HG03521 (cell line): Measurements from ENCODE around the gene NAGLU.
"Not testable (repeated sequence)": the region's sequence is repeated elsewhere in the genome, so short reads cannot be mapped to it uniquely, and the experiment has no call there.

ENCODE experiments used
- ATAC-seq: cut with Tn5 transposase; IDR thresholded peaks from one replicate; pipeline ENCODE4 v1.9.1; 2021; ENCODE audit warnings: mild to moderate bottlenecking, moderate library complexity; ENCODE audit not compliant: unreplicated experiment

Gene NAGLU

DNA sequence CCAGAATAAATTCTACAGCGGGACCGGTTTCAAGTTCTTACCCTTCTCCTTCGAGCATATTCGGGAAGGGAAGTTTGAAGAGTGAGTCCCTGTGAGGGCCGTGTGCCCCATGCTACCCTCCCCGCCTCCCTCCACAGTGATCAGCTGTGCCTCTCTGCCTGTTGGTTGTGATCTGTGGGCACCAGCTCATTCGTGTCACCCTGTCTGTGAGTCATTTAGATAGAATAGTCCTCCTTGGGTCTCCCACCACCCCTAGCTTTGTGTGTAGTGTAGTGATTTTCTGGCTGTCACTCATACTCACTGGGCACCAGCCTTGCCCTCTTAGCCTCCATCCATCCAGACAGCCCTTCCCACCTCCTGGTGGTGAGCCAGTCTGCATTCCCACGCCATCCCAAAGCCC, 15.0 kb upstream of the NAGLU start:
- ATAC-seq: no peak

DNA sequence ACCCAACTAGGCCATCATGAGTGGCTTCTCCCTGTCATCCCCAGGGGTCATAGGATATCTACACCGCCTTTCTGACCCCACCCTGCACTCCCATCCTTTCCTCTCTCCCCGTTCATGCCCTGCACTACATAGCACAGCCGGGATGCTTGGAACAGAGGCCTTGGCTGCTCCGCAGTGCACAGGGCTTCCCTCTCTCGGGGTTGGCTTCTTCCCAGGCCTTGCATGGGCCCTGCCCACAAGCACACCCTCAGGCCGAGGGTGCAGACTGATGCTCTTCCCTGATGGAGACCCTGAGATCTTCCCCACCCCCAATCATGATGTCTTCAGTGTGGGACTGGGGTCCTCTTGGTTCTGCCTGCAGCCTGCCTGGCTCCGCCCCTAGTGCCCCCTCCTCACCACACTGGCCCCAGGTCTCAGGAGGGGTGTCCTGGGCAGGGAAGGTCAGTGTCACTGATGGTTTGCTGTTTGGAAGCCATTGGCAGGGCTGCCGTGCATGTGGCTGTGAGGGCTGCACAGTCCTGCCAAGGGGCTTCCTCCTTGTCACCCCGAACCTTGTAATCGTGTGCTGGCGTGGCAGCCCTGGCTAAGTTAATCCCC, 14.3 kb upstream of the NAGLU start:
- no peak for ATAC-seq

DNA sequence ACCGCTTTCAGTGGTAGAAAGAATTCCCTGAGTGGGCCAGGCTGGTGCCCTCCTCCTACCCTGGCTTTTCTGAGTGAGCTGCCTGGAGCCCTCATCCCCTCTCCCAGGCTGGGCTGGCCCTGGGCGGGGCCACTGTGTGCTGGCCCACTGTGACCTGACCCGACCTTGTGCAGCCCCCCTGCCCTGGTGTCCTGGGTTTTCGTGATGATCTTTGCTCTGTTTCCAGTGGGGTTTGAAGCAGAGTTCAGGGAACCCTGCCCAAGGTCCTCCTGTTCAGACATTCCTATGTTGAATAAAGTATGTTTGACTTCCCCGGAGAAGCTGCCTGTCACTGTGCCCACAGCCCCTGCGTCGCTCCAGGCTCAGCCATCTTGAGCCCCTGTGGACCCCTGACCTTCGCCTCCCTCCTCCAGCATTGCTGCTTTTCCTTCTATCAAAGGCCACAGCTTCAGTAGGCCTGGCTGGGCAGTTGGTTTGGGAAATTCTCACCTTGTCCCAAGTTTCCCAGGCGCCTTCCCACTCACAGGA, 13.7 kb upstream of the NAGLU start:
- no peak for ATAC-seq

DNA sequence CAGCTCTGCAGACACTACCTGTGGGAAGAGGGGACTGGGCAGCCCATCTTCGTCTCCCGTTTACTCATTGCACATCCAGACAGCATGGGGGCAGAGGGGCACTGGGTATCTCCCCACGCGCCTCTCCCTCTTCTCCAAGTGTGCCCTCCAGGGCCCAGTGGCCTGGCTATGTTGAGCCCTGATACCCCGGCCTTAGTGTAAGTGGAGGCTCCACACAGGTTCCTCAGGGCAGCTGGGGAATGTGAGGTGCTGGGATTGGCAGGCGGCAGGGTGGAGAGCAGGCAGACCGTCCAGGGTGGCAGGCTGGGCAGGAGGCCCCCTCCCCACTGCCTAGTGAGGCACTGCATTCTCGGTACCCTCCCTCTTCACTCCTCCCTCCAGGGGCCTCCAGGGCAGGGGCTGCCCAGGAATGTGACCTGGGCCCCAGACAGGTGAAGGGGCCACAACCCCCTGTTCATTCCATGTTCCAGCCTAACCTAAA, 13.2 kb upstream of the NAGLU start:
- ATAC-seq: no peak

DNA sequence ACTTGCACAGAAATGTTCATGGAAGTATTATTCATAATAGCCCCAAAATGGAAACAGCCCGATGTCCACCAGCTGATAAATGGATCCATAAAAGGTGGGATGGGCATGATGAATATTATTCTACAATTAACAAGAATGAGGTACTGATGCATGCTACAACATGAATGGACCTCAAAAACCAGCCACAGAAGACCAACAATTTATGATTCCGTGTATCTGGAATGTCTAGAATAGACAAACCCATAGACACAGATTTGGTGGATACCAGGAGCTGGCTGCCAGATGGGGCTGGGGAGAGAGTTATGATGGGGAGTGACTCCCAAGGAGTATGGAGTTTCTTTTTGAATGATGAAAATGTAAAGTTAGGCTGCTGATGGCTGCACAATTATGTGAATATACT, 10.8 kb upstream of the NAGLU start:
- ATAC-seq: no peak

DNA sequence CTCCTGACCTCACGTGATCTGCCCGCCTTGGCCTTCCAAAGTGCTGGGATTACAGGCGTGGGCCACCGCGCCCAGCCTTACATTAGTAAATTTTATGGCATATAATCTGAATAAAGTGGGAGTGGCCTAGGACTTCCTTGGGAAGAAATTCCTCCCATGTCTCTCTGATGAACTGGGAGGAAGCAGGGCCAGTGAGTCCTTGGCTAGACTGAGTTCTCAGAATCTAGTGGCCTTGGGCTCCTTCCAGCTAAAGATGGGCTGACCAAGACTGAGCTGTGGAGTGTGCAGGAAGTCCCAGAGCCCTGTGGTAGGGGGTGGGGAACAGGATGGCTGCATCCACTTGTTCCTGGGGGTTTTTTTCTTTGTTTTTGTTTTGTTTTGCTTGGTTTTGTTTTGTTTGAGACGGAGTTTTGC, 10.0 kb upstream of the NAGLU start:
- ATAC-seq: no peak

DNA sequence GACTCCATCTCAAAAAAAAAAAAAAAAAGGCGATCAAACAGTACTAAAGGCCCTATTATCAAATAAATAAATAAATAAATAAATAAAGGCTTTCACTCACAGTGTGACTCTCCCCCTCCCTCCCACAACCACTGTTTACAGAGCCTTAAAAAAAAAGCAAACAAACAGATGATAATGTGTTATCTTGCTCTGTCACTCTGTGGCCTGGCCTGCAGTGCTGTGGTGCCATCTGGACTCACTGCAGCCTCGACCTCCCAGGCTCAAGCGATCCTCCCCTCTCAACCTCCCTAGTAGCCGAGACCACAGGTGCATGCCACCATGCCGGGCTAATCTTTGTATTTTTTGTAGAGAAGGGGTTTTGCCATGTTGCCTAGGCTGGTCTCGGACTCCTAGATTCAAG, 8.1 kb upstream of the NAGLU start:
- ATAC-seq: no peak

DNA sequence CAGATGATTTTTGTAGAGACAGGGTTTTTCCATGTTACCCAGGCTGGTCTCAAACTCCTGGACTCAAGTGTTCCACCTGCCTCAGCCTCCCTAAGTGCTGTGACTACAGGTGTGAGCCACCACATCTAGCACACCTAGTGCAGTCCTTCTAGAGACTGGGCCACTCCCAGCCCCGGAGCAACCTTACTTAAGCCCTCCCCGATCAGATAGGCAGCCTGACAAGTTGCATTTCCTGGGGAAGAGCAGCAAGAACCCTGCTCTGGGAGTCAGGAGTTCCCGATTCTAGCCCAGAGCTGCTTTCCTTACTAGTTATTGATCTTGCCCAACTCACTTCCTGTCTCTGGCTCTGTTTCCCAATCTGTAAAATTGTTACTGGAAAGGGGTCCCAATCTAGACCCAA, 7.0 kb upstream of the NAGLU start:
- ATAC-seq: no peak

DNA sequence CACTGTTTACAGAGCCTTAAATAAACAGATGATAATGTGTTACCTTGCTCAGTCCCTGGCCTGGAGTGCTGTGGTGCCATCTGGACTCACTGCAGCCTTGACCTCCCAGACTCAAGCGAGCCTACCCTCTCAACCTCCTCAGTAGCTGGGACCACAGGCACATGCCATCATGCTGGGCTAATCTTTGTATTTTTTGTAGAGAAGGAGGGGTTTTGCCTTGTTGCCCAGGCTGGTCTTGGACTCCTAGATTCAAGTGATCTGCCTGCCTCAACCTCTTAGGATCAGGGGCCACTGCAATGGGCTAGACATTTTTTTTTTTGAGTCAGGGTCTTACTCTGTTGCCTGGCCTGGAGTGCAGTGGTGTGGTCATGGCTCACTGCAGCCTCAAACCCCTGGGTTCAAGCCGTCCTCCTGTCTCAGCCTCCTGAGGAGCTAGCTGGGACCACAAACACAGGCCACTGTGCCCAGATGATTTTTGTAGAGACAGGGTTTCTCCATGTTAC, 5.0 kb upstream of the NAGLU start:
- ATAC-seq: no peak

DNA sequence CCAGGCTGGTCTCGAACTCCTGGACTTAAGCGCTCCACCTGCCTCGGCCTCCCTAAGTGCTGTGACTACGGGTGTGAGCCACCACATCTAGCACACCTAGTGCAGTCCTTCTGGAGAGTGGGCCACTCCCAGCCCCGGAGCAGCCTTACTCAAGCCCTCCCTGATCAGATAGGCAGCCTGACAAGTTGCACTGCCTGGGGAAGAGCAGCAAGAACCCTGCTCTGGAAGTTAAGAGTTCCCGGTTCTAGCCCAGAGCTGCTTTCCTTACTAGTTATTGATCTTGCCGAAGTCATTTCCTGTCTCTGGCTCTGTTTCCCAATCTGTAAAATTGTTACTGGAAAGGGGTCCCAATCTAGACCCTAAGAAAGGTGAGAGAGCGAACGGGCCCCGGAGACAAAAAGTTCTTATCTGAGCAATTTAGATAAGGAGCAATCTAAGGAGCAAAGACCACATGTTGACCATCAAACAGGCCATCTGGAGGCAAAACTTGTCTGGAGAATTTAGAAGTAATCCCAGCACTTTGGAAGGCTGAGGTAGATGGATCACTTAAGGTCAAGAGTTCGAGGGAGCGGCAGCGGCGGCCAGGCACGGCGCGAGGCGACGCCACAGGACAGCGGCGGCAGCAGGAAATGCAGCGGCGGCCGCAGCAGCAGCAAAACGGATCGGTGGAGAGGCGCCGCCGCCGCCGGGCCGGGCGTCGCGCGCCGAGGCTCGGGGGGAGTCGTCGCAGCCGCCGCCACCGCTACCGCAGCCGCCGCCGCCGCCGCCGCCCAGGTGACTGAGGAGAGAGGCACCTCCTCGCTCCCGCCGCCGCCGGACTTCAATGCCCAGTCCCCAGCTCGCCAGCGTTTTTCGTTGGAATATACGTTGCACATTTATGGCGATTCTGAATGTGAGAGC, 4.3 kb upstream of the NAGLU start:
- no peak for ATAC-seq

DNA sequence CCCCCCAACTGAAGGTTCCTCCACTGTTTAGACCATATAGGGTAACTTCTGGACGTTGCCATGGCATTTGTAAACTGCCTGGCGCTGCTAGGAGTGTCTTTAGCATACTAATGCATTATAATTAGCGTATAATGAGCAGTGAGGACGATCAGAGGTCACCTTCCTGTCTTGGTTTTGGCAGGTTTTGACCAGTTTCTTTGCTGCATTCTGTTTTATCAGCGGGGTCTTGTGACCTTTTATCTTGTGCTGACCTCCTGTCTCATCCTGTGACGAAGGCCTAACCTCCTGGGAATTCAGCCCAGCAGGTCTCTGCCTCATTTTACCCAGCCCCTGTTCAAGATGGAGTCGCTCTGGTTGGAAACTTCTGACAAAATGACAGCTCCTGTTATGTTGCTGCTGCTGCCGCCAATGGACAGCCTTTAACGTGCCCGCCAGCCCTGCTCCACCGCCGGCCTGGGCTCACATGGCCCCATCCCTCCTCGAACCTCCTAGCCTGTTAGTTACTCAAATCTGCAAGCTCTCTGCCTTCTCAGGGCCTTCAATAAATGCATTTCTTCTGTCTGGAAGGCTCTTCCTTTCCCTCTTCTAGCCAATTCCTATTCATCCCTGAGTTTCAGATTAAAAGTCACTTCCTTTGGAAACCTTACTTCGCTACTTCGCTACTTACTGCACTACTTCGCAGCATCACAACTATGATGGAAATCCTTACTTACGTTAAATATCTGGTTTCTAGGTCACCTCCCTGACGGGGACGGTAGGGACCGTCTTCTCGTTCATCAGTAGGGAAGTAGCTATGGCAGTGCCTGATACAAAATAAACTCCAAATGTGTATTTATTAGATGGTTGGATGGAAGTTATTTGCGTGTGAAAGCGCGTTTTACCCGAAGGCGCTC, 640 bp upstream of the NAGLU start:
- no peak for ATAC-seq

DNA sequence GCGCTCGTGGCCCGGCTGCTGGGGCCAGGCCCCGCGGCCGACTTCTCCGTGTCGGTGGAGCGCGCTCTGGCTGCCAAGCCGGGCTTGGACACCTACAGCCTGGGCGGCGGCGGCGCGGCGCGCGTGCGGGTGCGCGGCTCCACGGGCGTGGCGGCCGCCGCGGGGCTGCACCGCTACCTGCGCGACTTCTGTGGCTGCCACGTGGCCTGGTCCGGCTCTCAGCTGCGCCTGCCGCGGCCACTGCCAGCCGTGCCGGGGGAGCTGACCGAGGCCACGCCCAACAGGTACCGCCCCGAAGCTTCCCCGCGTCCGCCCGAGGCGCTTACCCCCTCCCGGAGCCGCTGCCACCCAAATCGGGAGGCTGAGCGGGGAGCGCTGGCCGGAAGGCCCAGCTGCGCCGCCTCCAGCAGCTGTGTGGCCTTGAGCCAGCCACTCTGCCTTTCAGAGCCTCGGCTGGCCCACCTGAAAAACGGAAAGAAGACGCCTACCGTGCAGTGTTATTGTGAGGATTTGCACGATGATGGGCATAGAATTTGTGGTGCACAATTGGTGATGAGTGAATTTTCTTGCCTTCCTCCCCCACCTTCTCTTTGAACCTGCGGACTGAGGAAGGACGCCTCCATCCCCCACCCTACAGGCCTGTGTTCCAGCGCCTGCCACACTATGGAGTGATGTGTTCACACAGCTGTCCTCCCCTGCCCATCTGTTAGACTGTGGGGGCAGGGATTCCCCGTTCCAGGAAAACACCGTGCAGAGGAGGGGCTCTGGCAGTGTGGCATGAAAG, 523 bp downstream of the NAGLU start:
- peak; percentile 51 for ATAC-seq

DNA sequence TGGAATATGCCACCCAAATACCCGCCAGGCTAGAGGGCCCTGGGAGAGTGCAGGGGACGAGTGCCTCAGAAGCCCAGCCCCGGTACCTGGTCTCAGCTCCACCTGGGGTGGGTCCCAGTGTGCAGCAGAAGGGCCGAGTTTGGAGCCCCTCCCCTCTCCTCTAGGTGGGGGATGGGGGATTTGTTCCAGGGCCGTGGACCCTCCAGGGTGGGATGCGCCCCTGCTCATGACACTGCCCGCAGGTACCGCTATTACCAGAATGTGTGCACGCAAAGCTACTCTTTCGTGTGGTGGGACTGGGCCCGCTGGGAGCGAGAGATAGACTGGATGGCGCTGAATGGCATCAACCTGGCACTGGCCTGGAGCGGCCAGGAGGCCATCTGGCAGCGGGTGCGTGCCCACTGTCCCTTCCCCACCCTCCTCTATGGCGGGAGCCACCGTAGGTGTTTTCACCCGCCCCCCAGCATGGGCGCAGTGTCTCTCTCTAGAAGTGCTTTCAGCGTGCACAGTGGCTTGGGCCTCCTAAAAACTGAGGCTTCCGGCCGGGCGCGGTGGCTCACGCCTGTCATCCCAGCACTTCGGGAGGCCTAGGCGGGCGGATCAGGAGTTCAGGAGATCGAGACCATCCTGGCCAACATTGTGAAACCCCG, 1.2 kb downstream of the NAGLU start:
- ATAC-seq: no peak

DNA sequence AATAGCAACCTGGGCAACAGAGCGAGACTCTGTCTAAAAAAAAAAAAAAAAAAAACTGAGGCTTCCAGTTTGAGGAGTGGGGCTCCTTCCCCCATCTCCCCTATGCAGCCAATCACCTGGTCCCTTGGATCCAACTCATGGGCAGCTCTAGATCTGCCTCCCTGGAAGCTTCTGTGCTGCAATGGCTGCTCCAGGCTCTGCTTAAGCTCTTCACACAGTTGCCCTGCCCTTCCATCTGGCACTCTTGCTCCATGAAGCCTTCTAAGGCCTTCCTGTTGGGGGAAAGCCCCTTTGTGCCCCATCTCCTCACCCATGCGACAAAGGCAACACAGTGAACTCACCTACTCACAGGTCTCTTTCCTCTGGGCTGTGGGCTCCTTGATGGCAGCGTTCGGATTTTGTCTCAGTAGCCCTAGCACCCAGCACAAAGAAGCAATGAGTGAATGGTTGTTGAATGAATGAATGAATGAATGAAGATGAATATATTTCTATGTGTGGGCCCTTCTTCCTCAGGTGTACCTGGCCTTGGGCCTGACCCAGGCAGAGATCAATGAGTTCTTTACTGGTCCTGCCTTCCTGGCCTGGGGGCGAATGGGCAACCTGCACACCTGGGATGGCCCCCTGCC, 1.9 kb downstream of the NAGLU start:
- no peak for ATAC-seq

DNA sequence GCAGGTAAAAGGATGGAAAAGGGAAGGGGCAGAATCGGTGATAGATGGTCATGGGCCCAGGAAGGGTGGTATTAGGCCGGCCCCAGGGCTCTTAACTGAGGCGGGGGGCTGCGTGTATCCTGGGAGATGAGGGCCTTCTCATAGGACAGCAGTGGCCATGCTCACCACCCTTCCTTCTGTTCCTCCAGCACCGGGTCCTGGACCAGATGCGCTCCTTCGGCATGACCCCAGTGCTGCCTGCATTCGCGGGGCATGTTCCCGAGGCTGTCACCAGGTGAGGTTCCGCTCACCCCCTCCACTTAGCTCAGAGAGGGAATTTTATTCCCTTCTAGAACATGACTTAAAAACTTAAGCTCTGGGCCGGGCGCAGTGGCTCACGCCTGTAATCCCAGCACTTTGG, 2.4 kb downstream of the NAGLU start:
- ATAC-seq: no peak

DNA sequence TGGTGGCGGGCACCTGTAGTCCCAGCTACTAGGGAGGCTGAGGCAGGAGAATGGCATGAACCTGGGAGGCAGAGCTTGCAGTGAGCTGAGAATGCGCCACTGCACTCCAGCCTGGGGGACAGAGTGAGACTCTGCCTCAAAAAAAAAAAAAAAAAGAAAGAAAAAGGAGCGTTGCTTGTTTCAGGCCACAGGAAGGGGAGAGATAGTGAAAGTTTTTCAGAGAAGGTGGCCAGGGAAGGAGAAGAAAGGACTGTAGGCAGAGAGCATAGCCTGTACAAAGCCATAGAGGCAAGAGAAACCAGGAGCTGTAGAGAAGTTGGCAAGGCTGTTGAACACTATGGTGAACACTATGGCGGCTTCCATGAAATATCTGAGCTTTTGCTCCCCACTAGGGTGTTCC, 4.5 kb downstream of the NAGLU start:
- not testable (repeated sequence) for ATAC-seq

DNA sequence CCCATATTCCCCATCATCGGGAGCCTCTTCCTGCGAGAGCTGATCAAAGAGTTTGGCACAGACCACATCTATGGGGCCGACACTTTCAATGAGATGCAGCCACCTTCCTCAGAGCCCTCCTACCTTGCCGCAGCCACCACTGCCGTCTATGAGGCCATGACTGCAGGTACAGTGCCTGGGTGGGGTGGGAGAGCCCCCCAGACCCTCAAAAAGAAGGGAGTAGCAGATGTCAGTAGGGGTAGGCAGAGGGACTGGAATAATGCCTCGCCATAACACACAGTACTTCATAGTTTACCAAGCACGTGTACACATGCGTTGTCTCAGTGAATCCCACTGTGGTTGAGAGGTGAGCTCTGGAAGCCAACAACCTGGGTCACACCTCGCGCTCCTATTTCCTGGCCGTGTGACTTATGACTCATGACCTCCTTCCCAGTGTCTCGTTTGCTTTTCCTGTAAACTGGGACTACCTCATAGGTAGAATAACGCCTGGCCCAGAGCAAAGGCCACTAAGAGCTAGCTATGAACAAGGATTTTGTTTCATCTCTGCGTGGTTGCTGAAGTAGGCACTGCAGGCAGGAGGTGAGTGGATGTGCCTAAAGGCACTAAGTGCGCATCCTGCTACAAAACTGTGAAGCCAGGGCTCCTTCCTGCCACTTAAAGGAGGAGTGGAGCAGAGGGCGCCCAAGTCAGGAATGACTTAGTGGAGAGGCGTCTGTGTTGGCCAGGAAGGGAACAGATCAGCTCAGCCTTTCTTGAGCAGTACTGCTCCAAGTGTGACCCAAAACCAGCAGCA, 5.2 kb downstream of the NAGLU start:
- no peak for ATAC-seq
